Mucosa of gallbladder (tissue), 1 donor: ENCODE data around the gene SLC9A8. TPM values are rescaled to one million over a fixed set of nuclear protein-coding genes. Genes with fewer than 3 reads are reported as not detected.

Source experiments
- DNase-seq: peaks from one replicate; pipeline ENCODE4 v3.0.0-alpha.2; 2020; ENCODE audit warnings: low spot score
- total RNA-seq: library from RNA; stranded (reverse); gene quantifications from one replicate; pipeline ENCODE4 v1.2.1, GENCODE V29; 2021
- donor health status: DM: no; HTN: no; CAD: no.

Gene SLC9A8
- total RNA-seq, 1 donor from 2014 or later: 9.7 TPM

- DNase-seq: peak; percentile 24
Measured at GRCh38 chr20:49813305-49813974, 812 bp downstream of the SLC9A8 start.

- DNase-seq: no peak
Measured at GRCh38 chr20:49814057-49814694, 1.5 kb downstream of the SLC9A8 start.

GRCh38 chr20:49818816-49819215, 6.2 kb downstream of the SLC9A8 start:
- DNase-seq: no peak

GRCh38 chr20:49819702-49820101, 7.1 kb downstream of the SLC9A8 start:
- no peak for DNase-seq

- no peak for DNase-seq
Measured at GRCh38 chr20:49821381-49821780, 8.8 kb downstream of the SLC9A8 start.

- no peak for DNase-seq
Measured at GRCh38 chr20:49821870-49822331, 9.3 kb downstream of the SLC9A8 start.

GRCh38 chr20:49823152-49823847, 10.7 kb downstream of the SLC9A8 start:
- DNase-seq: no peak

- no peak for DNase-seq
Measured at GRCh38 chr20:49824206-49824605, 11.6 kb downstream of the SLC9A8 start.

- DNase-seq: no peak
Measured at GRCh38 chr20:49825521-49826033, 12.9 kb downstream of the SLC9A8 start.

- DNase-seq: no peak
Measured at GRCh38 chr20:49831022-49831769, 18.6 kb downstream of the SLC9A8 start.

GRCh38 chr20:49831770-49832631, 19.4 kb downstream of the SLC9A8 start:
- no peak for DNase-seq

- DNase-seq: no peak
Measured at GRCh38 chr20:49832632-49833327, 20.2 kb downstream of the SLC9A8 start.

- no peak for DNase-seq
Measured at GRCh38 chr20:49833483-49833882, 20.9 kb downstream of the SLC9A8 start.

GRCh38 chr20:49835031-49835430, 22.4 kb downstream of the SLC9A8 start:
- no peak for DNase-seq

- no peak for DNase-seq
Measured at GRCh38 chr20:49838546-49838945, 25.9 kb downstream of the SLC9A8 start.

- no peak for DNase-seq
Measured at GRCh38 chr20:49843139-49843538, 30.5 kb downstream of the SLC9A8 start.

GRCh38 chr20:49843770-49844380, 31.2 kb downstream of the SLC9A8 start:
- no peak for DNase-seq

- no peak for DNase-seq
Measured at GRCh38 chr20:49845060-49845459, 32.4 kb downstream of the SLC9A8 start.

GRCh38 chr20:49846206-49846807, 33.7 kb downstream of the SLC9A8 start:
- peak; percentile 47 for DNase-seq
